Nephron progenitor cell (in vitro differentiated cells): Measurements from ENCODE around the gene AGBL4.

ENCODE experiments used
- DNase-seq: peaks from one replicate; pipeline ENCODE4 v3.0.0; 2021
- H3K27ac Mint-ChIP-seq: 2 replicates; pipeline ENCODE4 v1.8.0; 2021; ENCODE audit warnings: mild to moderate bottlenecking, moderate library complexity, mixed read lengths
- H3K27me3 Mint-ChIP-seq: 2 replicates; pipeline ENCODE4 v1.8.0; 2021; ENCODE audit warnings: mild to moderate bottlenecking, low read depth, mixed read lengths; ENCODE audit not compliant: poor library complexity
- H3K36me3 Mint-ChIP-seq: 2 replicates; pipeline ENCODE4 v1.8.0; 2021; ENCODE audit warnings: low read depth, mixed read lengths
- H3K4me1 Mint-ChIP-seq: 2 replicates; pipeline ENCODE4 v1.8.0; 2021; ENCODE audit warnings: mixed read lengths
- H3K4me3 Mint-ChIP-seq: 2 replicates; pipeline ENCODE4 v1.8.0; 2021; ENCODE audit warnings: mild to moderate bottlenecking, moderate library complexity, mixed read lengths
- H3K9me3 Mint-ChIP-seq: 2 replicates; pipeline ENCODE4 v1.8.0; 2021; ENCODE audit warnings: mild to moderate bottlenecking, moderate library complexity, mixed read lengths
- CTCF ChIP-seq: fragments of 200-600 bp; sonication (generic); IDR thresholded peaks from 2 replicates; pipeline ENCODE4 v1.5.0; 2021; ENCODE audit warnings: antibody characterized with exemption

The AGBL4 gene

GRCh38 chr1:48665708-48666407 lies 1357.9 kb downstream of the AGBL4 start:
- H3K9me3 Mint-ChIP-seq = peaks cover 5% of the 10 kb centered on the region
- H3K27me3 Mint-ChIP-seq = peaks cover 27% of the 10 kb centered on the region
- H3K27ac Mint-ChIP-seq = no peak overlapping the region
- TF ChIP-seq CTCF = no peak
- DNase-seq = no peak
- no peak overlapping the region for H3K4me3 Mint-ChIP-seq
- H3K4me1 Mint-ChIP-seq = no peaks in the 10 kb centered on the region
- no peaks in the 10 kb centered on the region for H3K36me3 Mint-ChIP-seq

GRCh38 chr1:48661726-48662463 lies 1361.9 kb downstream of the AGBL4 start:
- Mint-ChIP-seq H3K27ac (no peak overlapping the region), H3K36me3 (no peaks in the 10 kb centered on the region), H3K27me3 (peaks cover 26% of the 10 kb centered on the region), H3K4me3 (no peak overlapping the region), H3K4me1 (no peaks in the 10 kb centered on the region), H3K9me3 (peaks cover 5% of the 10 kb centered on the region)
- TF ChIP-seq CTCF = no peak
- DNase-seq = no peak

- peaks cover 5% of the 10 kb centered on the region for H3K9me3 Mint-ChIP-seq
- no peak overlapping the region for H3K4me3 Mint-ChIP-seq
- no peaks in the 10 kb centered on the region for H3K36me3 Mint-ChIP-seq
- no peak for TF ChIP-seq CTCF
- H3K4me1 Mint-ChIP-seq = no peaks in the 10 kb centered on the region
- H3K27me3 Mint-ChIP-seq = peaks cover 26% of the 10 kb centered on the region
- H3K27ac Mint-ChIP-seq = no peak overlapping the region
- DNase-seq = no peak
These were observed 1364.0 kb downstream of the AGBL4 start for GRCh38 chr1:48659801-48660200.

- no peak for TF ChIP-seq CTCF
- H3K4me1 Mint-ChIP-seq = no peaks in the 10 kb centered on the region
- H3K9me3 Mint-ChIP-seq = no peaks in the 10 kb centered on the region
- no peaks in the 10 kb centered on the region for H3K36me3 Mint-ChIP-seq
- H3K27ac Mint-ChIP-seq = no peak overlapping the region
- no peak overlapping the region for H3K4me3 Mint-ChIP-seq
- peaks cover 15% of the 10 kb centered on the region for H3K27me3 Mint-ChIP-seq
- DNase-seq = no peak
These were observed 1366.3 kb downstream of the AGBL4 start for GRCh38 chr1:48657413-48657812.

- Mint-ChIP-seq H3K27ac (no peak overlapping the region), H3K4me1 (peaks cover 6% of the 10 kb centered on the region), H3K27me3 (peaks cover 15% of the 10 kb centered on the region), H3K9me3 (no peaks in the 10 kb centered on the region), H3K4me3 (no peak overlapping the region), H3K36me3 (no peaks in the 10 kb centered on the region)
- no peak for TF ChIP-seq CTCF
- no peak for DNase-seq
These were observed 1369.0 kb downstream of the AGBL4 start for GRCh38 chr1:48654606-48655210.
